Stimulated activated CD4-positive, alpha-beta T cell treated with anti-CD3 and anti-CD28 coated beads, Interleukin-4, amount 100 ng/mL, for 48 hours (primary cell): ENCODE measurements around the gene INPP4B.

ENCODE experiments used
- DNase-seq, 2 donors: peaks; one replicate each; pipeline ENCODE4 v3.0.0-alpha.2; 2020; ENCODE audit warnings: low read depth in 2 of 2

The INPP4B gene

DNA sequence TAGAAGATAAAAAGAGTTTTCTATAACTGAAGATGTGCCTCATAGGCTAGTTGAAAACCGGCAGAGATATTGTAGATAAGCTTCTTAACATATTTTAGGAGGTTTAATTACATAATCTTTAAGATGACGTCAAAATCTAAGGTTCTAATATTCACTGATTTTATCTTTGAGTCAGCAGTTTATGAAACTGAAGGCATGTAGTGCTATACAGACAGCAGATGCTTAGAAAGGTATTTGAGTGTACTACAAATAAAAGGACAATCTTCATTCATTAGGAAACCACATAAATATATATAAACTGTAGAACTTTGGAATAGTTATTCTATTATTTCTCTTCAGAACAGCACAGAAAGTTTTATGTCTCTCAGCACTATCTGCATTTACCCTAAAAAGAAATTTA lies 704.9 kb downstream of the INPP4B start:
- DNase-seq: no peak

DNA sequence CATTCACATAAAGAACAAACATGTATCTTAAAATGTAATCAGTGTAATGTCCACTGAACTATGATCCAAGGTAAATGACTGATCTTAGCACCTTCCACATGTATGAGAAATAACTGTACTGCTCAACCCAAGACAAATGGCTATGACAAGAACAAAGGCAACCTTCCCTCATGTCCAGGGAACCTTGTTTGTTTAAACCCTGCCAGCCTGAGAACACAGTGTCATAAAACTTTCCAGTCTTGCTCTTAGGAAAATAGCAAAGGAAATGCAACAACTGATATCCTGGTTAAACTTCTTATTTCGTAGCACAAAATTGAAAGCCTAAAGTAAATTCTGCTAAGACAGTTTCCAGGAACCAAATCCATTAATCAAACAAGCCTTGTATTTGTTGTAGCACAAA lies 715.4 kb downstream of the INPP4B start:
- DNase-seq: no peak

DNA sequence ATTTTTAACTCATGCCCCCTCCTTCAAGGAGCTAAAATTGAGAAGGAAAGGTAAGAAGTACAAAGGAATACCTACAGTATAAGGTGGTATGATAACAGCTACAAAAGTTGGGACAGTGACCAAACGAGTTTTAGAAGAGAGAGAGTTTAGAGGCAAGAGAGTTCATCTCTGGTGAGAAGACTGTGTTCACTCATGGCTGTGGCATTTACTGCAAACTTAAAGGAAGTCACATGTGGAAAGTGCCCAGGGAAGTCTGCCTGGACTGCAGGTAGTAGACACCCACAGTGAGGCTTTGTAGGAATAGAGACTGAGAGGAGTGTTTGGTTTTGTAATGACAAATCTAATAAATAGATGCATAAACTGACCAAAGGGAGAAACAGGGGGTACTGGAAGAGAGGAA lies 716.2 kb downstream of the INPP4B start:
- no peak for DNase-seq

DNA sequence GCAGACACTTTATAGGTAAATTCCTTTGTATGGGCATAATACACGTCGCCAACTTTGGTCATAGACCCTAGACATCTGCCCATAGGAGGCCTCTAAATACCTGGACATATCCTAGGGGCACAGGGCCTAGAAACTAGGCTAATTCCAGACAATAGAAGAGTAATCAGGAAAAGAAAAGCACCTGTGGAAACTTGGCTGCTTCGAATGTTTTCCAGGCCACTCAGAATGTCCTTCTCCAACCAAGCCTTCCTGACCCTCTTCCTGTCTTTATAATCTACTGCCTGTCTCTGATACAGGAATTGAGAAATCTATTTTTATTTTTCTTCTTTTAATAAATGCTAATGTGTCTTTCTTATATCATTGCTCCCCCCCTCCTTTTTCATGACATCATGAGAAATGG lies 716.6 kb downstream of the INPP4B start:
- no peak for DNase-seq

DNA sequence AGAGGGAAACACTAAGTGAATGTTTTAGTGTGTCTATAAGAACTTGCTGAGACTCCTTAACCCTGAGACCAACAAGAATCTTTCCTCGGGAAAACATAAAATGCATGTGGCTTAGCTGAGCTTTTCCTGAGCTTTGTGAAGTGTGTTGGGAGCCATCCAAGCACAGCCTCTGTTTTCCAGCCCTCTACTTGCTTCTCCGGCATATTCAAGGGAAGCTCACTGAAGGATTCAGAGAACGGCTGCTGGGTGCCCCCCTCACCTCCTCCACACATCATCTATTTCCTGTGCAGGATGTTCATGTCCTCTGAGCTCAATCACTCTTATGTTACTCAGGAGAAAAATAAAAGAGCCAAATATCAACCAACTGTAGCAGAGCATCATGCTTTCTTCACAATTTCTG lies 717.6 kb downstream of the INPP4B start:
- no peak for DNase-seq

DNA sequence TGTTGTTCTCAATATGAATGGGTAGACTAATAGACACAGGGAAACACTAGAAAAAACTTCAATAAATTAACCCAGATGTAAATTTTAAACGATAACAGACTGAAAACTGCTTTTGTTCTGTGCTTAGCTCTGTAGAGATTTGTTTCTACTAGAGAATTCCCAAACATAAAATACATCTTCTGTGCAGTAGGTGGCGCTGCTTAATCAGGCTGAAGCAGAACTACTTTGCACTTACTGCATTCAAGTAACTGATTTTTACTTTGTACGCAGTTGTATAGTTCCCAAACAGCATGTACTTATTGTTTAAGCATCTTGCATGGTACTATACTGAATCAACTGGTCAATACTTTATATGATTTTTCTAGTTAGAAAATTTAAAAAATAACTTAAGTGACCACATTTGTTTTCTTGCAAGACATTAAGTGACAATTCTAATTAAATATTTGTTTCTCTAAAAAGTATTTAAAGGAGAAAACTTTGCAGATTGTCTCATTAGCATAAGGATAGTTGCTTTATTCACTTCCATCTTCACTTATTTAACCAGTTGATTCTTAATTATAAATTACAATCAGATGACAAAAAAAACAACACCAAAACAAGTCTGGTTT lies 719.1 kb downstream of the INPP4B start:
- DNase-seq: peak; percentile 35 to 51

DNA sequence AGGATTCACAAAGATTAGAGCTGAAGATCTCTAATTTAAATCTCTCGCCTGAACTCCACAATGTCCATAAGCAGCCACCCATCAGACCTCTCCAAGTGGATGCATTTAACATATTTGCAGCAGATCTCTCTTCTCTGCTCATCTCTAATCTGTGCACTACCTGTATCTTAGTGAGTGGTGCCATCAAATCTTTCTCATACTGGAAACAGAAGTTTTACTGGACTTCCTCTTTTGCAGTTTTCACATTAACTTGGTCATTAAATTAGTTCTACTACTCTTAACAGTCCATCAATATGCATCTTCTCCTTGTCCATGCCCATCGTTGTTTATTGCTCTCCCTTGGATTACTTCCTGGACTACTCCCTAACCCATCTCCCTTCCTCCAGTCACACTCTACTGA lies 721.2 kb downstream of the INPP4B start:
- DNase-seq: no peak

DNA sequence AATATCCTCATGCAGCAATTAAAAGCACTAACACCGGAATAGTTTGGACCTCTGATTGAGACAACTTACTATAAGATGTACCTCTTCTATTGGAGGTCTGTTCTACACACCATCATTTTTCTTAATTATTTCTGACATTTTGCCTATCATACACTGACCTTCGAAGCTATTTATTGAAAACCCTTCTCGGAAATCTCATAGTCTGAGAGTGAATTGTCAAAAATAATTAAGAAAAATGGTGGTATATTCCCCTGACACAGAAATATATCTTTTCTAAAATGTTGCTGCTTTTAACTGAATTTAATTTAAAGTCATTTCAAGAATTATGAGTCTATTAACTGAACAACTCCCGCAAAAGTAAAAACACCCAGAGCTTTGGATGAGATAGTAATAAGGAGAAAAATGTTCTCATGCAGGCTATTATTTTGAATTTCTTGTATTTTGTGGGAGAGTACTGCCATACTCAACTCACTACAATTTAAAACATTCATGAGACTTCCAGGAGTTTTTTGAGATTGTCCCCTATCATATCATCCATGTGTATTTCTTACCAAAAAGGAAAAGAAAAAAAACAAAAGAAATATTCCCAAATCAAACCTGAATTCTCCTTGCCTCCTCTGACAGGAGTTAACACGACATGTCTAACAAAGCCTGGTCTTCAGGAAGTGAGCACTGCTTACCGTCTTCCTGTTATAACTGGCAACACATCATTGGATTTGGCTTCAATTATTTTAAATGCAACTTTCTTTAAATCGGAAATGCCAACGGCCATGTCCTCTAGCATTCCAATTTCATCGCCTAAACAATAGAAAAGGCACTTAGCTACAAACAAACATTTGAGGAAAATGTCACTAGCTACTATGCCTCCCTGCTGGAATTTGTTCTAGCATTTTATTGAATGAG lies 724.4 kb downstream of the INPP4B start:
- DNase-seq: no peak

DNA sequence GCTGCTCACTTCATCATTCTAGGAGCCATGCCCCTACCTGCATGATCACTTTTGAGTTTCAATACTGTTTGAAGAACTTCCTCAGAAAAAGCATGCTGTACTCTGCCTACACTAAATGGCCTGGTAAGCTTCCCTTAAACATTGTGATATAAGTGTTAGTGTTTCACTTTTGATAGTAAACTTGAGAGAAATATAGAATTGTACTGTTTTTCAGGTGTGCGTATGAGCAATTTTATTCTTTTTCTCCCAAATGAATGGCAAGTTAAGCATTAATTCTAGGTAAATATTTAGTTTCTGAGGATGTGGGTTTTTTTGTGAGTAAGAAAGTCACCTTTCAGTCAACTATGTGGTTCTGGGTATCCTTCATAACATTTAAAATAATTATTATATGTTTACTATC lies 725.2 kb downstream of the INPP4B start:
- DNase-seq: no peak

DNA sequence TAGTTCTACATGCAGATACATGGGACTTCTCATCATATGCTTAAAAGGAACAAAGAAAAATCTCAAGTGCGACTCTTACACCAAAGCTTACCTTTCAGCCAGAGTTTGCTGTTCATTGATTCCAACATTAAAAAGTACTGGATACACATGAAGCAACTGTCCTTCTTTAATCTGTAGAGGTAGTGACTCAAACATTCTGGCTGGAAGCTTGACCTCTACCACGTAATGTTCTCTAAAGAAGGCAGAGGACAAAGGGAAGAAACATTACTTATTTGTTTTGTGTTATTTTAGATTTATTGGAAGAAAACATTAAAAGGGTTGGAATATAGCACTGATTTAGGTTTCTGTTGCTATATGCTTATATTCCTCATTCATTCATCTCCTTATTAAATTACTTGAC lies 733.6 kb downstream of the INPP4B start:
- no peak for DNase-seq

DNA sequence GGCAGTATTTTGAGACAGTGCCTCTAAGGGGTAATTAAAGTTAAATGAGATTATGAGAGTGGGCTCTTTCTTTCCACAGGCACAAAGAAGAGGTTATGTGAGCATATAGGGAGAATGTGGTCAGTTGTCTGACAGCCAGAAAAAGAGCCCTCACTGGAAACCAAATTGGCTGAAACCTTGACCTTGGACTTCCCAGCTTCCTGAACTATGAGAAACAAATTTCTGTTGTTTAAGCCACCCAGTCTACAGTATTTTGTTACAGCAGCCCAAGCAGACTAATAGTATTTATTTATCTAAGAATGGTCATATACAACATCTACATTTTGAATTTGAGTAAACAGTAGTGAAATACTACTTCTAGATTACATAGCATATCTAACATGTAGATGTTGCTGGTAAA lies 736.0 kb downstream of the INPP4B start:
- no peak for DNase-seq

DNA sequence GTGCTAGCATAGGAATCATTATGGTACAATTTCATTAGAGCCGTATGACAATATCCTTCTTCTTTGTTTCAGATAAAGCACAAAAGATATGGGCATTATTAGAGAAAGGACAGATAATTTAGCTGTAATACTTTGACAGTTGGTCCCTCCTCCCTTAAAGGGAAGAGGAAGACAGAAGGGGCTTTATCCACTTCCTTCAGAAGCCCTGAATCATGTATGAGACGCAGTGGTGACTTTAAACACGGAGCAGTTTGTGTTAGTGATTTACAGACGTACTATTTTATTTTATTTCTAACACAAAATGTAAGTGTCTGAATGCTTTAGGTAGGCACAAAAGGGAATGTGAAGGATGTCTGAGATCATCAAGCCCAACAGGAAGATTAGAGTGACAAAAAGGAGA lies 742.1 kb downstream of the INPP4B start:
- no peak for DNase-seq

DNA sequence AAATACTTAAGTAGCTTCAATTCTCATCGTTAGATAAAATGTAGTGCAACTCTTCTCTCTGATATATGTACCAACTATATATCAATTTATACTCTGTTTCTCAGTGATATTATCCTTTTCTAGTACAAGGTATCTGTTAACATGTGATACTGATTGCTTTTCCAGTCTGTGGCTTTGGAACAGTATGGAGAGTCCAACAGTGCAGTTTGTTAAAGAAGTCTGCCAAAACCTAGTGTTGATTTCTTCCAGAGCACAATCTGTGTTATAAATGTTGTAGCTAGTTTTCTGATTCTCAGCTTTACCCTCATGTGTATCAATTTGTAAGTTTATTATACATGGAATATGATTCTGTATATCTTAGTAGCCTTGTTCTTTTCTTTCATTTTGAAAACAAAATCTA lies 744.7 kb downstream of the INPP4B start:
- no peak for DNase-seq

DNA sequence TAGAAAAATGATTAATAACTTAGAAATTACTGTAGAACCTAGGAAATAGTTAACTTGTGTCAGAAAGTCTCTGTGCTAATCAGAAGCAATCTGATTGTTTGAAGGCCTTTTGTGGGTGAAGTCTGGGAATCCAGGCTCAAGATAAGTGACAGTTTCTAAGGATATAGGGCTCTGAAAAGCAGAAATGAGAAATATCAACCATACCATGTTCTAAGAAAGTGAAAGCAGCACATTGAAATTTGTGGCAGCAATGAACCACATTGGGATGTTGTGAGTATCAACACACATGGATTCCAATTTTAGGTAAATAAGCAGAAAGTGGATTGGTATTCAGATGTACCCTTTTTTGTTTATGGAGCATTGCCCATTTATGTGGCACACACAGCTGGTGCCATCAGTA lies 745.2 kb downstream of the INPP4B start:
- DNase-seq: no peak

DNA sequence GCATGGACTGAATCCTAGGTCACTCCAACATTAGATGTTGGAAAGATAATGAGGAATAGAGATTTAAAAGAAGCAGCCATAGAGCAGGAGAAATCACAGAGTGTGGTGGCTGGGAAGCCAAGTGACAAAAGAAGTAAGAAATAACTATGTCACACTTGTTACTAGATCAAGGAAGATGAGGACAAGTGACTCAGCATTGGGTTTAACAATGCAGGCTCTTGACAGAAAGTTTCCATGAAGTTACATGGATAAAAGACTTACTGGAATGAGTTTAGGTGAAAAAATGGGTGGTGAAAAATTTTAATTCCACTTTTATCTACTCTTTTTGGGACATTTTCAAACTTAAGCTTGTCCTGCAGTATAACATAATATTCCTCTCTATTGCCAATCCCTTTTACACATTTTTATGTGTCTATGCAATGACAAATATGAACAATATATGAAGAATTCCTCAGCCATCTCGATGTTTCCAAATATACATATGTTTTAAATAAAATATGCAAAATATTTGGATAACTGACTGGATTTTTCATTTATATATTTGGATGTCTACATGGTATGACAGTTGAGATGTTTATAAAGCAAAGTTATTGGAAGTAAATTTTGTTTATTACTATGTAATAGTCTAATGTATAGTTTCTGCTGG lies 747.1 kb downstream of the INPP4B start:
- DNase-seq: no peak

DNA sequence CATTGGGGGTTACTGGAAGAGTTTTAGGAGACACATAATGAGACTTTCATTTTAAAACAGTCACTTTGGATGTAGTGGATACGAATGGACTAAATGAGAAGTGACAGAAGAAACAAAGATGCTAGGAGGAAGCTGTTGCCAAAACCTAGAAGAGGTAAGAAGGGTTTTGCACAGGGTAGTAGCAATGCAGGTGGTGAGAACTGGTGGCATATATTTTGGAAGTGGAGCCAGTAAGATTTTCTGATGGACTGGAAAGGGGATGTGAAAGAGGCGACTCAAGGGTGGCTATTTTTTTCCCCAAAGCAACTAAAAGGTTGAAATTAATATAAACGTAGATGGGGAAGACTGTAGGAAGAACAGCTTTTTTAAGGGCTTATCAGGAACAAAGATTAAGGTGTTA lies 747.7 kb downstream of the INPP4B start:
- no peak for DNase-seq

DNA sequence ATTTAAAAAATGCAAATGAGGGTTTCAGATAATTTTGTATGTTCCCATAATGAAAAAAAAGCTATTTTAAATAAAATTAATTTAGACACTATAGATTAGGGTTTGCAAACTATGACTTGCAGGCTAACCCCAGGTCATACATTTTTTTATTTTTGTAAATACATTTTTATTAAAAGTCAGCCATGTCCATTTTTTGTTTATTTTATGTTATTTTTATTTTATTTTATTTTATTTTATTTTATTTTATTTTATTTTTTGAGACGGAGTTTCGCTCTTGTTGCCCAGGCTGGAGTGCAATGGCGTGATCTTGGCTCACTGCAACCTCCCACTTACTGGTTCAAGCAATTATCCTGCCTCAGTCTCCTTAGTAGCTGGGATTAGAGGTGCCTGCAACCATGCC lies 749.1 kb downstream of the INPP4B start:
- no peak for DNase-seq

DNA sequence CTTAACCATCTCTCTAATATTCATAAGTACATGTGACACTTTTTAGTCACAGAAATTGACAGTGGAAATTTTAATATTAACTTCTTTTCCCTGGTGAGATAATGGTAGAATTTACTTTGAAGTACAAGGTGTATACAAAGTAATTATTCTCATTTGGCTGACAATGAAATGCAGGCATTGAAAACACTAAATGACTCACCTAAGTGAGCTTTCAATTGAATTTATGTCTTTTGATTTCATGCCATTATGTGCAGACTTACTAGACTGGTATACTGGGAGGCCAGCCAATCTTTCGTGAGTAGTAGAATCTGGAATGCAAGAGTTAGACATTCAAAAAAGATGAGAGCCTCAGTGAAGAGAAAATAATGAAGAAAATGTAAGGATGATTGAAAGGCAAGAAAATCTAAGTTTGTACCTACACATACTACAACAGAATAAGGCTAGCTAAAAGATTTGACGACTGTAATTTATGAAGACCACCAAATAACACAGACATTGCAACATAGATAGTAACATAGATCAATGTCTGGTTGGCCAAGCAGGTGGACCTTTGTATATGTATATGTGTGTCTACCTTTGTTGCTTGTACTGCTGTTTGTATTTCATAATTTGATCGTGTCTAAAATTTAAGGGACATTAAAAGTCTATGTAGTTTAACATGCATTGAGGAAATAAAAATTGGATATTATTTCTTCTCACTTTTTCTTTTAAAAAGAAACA lies 750.1 kb downstream of the INPP4B start:
- DNase-seq: no peak

DNA sequence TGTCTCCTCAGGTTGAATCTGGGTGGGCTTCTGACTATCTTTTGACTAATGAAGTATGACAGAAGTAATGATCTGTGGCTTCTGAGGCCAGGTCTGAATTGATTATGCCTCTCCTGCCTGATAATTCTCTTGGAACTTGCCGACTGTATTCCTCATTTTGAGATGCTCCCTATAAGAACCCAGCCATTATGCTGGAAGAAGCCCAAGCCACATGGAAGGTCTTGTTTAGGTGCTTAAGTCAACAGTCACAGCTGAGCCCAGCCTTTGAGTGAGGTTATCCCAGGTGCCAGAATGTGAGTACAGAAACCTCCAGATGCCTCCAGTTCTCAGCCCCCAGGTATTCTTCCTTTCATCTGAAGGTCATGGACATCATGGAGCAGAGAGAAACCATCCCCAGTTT lies 753.2 kb downstream of the INPP4B start:
- no peak for DNase-seq

DNA sequence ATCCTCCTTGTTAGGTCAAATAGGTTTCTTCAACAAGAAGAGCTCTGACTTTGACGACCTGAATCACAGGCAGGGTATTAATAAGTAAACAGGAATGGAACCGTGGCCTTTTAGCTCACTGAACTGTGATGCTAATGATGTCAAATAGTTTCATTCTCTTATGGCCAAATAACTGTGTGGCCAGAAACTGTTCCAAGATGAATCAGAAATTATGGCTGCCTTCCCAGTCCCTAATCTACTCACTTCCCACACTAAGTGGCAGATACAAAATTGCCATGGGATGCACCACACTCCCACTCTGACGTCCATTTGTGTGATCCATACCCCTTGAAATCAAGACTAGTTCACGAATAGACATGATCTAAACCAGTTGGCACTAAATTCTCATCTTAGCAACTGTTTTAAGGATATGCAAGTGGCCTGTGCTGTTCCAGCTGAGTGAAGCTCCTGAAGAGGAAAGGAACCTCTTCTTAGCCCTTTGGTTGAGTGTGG lies 754.4 kb downstream of the INPP4B start:
- no peak for DNase-seq

DNA sequence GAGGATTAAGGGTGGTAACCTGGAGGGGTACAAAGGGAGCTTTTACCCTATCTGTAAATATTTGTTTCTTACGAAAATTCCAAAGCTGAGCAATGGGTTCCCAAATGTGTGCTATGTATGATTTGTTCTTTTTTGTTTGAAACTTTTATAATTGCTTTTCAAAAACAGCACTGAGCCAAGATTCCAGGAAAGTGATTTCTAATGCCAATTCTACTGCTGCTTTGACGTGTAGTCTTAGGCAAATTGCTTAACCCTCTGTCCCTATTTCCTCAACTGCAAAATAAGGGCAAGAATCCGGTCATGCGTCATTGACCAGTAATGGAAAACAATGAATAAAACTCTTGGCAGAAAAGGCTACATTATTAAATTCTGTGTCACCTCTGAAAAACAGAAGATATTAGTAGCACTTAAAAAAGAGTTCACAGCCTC lies 755.0 kb downstream of the INPP4B start:
- no peak for DNase-seq

DNA sequence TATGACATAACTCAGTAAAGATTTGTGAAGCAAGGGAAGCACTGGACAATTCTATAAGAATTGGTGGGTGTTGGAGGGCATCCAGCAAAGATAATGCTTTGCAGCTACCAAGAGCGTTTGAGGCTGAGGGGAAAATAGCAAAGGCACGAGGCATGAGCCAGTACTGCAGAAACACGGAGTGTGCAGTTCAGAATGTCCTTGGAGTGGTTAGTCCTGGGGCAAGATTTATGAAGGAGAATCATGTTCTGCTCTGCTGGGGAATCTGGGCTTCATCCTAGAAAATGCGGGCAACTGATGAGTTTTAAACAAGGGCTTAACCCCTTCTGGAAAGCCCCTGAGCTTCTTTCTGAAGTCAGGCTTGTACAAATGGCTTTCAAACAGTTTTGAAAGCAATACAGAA lies 757.2 kb downstream of the INPP4B start:
- no peak for DNase-seq
